Vagina (tissue), 2 donors: ENCODE data around the gene PREPL. TPM values are rescaled to one million over a fixed set of nuclear protein-coding genes. Genes with fewer than 3 reads are reported as not detected.

ENCODE experiments used
- DNase-seq, 2 donors: peaks; one replicate each; pipeline ENCODE4 v3.0.0-alpha.2; 2017; ENCODE audit errors: extremely low spot score in 2 of 2
- H3K27ac ChIP-seq: fragments of 200-600 bp; sonication (generic); one replicate; pipeline ENCODE4 v1.5.1; 2019
- H3K27me3 ChIP-seq: fragments of 200-600 bp; sonication (generic); one replicate; pipeline ENCODE4 v1.5.1; 2019
- H3K36me3 ChIP-seq, 2 donors: fragments of 200-600 bp; sonication (generic); one replicate each; pipeline ENCODE4 v1.5.1; 2017 to 2019
- H3K4me1 ChIP-seq: fragments of 200-600 bp; sonication (generic); one replicate; pipeline ENCODE4 v1.5.1; 2019
- H3K4me3 ChIP-seq, 2 donors: fragments of 200-600 bp; sonication (generic); 1 replicate in 1 of 2; 2 replicates in 1 of 2; pipeline ENCODE4 v1.5.1; 2016 to 2019
- H3K9me3 ChIP-seq: fragments of 200-600 bp; sonication (generic); one replicate; pipeline ENCODE4 v1.5.1; 2019
- CTCF ChIP-seq, 3 experiments: fragments of 450-650 bp in 2 of 3; fragments of 200-600 bp in 1 of 3; sonication (generic) in 1 of 3; IDR thresholded peaks; one replicate each; pipeline ENCODE4 v1.5.1; 2017 to 2019; ENCODE audit warnings: antibody characterized with exemption in 3 of 3, mild to moderate bottlenecking in 2 of 3, moderate library complexity in 2 of 3
- POLR2A ChIP-seq, 2 donors: fragments of 450-650 bp; IDR thresholded peaks; one replicate each; pipeline ENCODE4 v1.6.1; 2017; ENCODE audit warnings: antibody characterized with exemption in 2 of 2, mild to moderate bottlenecking in 2 of 2, moderate library complexity in 2 of 2
- POLR2AphosphoS5 ChIP-seq, 2 donors: sonication (generic); formaldehyde crosslinking; IDR thresholded peaks; one replicate each; pipeline ENCODE4 v1.9.0; 2017; ENCODE audit warnings: antibody characterized with exemption in 2 of 2, mild to moderate bottlenecking in 2 of 2, low read depth in 1 of 2; ENCODE audit not compliant: insufficient read depth in 1 of 2
- intact Hi-C: fragments of 100-400 bp; cut with DNase I; formaldehyde crosslinking; loops from one replicate; pipeline ENCODE4 v1.15.1; 2023
- total RNA-seq: library from RNA; depleted of rRNA; stranded (reverse); fragments of >200 nt; gene quantifications from one replicate; pipeline ENCODE4 v1.2.3, GENCODE V29; 2016

Gene PREPL
- total RNA-seq, 1 donor from 2014 or later, result 38.3 TPM

- TF ChIP-seq POLR2AphosphoS5 (IDR thresholded peaks at IDR 0.05; ENCODE audit: insufficient read depth in 1 of 2, low read depth in 1 of 2), result no peak
- TF ChIP-seq CTCF (IDR thresholded peaks at IDR 0.05), result no peak
- no peak for TF ChIP-seq POLR2A (IDR thresholded peaks at IDR 0.05)
- no peaks in the 10 kb centered on the region for H3K9me3 ChIP-seq
- no peak for DNase-seq
Measured at GRCh38 chr2:44333994-44334393, 27.3 kb downstream of the PREPL start.

GRCh38 chr2:44330801-44331200 lies 30.5 kb downstream of the PREPL start:
- H3K4me1 ChIP-seq, result no peaks in the 10 kb centered on the region
- DNase-seq, result no peak
- no peaks in the 10 kb centered on the region for H3K27me3 ChIP-seq
- intact Hi-C loops, result no loop called here
- no peak overlapping the region for H3K4me3 ChIP-seq
- TF ChIP-seq POLR2A (IDR thresholded peaks at IDR 0.05) (no peak), POLR2AphosphoS5 (IDR thresholded peaks at IDR 0.05; ENCODE audit: insufficient read depth in 1 of 2, low read depth in 1 of 2) (no peak), CTCF (IDR thresholded peaks at IDR 0.05) (no peak)
- peaks cover 6 to 40% of the 10 kb centered on the region in 2 donors for H3K36me3 ChIP-seq
- H3K27ac ChIP-seq, result no peak overlapping the region
- H3K9me3 ChIP-seq, result no peaks in the 10 kb centered on the region

More at GRCh38 chr2:44333994-44334393, 27.3 kb downstream of the PREPL start:
- Histone ChIP-seq H3K27ac (no peak overlapping the region), H3K27me3 (no peaks in the 10 kb centered on the region), H3K4me3 (no peak overlapping the region), H3K36me3 (peaks cover 0 to 34% of the 10 kb centered on the region in 2 donors), H3K4me1 (no peaks in the 10 kb centered on the region)
- intact Hi-C loops, result no loop called here

- no peaks in the 10 kb centered on the region for H3K27me3 ChIP-seq
- DNase-seq, result no peak
- TF ChIP-seq POLR2A (IDR thresholded peaks at IDR 0.05) (no peak), POLR2AphosphoS5 (IDR thresholded peaks at IDR 0.05; ENCODE audit: insufficient read depth in 1 of 2, low read depth in 1 of 2) (no peak)
- no peak overlapping the region for H3K27ac ChIP-seq
- no peaks in the 10 kb centered on the region for H3K4me1 ChIP-seq
- no peaks in the 10 kb centered on the region for H3K9me3 ChIP-seq
- peaks cover 6 to 45% of the 10 kb centered on the region in 2 donors for H3K36me3 ChIP-seq
- no peak overlapping the region for H3K4me3 ChIP-seq
- intact Hi-C loops, result no loop called here
Measured at GRCh38 chr2:44329343-44329742, 32.0 kb downstream of the PREPL start.

GRCh38 chr2:44328750-44329149 lies 32.5 kb downstream of the PREPL start:
- Histone ChIP-seq H3K9me3 (no peaks in the 10 kb centered on the region), H3K27ac (no peak overlapping the region), H3K4me3 (no peak overlapping the region), H3K4me1 (no peaks in the 10 kb centered on the region), H3K36me3 (peaks cover 6 to 48% of the 10 kb centered on the region in 2 donors), H3K27me3 (no peaks in the 10 kb centered on the region)
- intact Hi-C loops, result no loop called here
- no peak for DNase-seq
- TF ChIP-seq CTCF (IDR thresholded peaks at IDR 0.05) (no peak), POLR2A (IDR thresholded peaks at IDR 0.05) (no peak), POLR2AphosphoS5 (IDR thresholded peaks at IDR 0.05; ENCODE audit: insufficient read depth in 1 of 2, low read depth in 1 of 2) (no peak)

GRCh38 chr2:44326548-44327264 lies 34.6 kb downstream of the PREPL start:
- Histone ChIP-seq H3K27ac (no peak overlapping the region), H3K4me1 (no peaks in the 10 kb centered on the region), H3K27me3 (no peaks in the 10 kb centered on the region), H3K9me3 (no peaks in the 10 kb centered on the region), H3K4me3 (no peak overlapping the region), H3K36me3 (peaks cover 6 to 61% of the 10 kb centered on the region in 2 donors)
- DNase-seq, result no peak
- TF ChIP-seq POLR2A (IDR thresholded peaks at IDR 0.05), result no peak
- no peak for TF ChIP-seq CTCF (IDR thresholded peaks at IDR 0.05)
- TF ChIP-seq POLR2AphosphoS5 (IDR thresholded peaks at IDR 0.05; ENCODE audit: insufficient read depth in 1 of 2, low read depth in 1 of 2), result no peak
- intact Hi-C loops, result no loop called here
